Upper lobe of left lung (tissue), 4 donors: Measurements from ENCODE around the gene DGLUCY.

Source experiments
- CTCF ChIP-seq, 6 experiments: fragments of 450-650 bp in 4 of 6; fragments of 200-600 bp in 2 of 6; sonication (generic) in 2 of 6; IDR thresholded peaks; one replicate each; pipeline ENCODE4 v1.5.1; 2016 to 2019; ENCODE audit warnings: antibody characterized with exemption in 6 of 6
- POLR2A ChIP-seq, 4 donors: fragments of 450-650 bp; IDR thresholded peaks; one replicate each; pipeline ENCODE4 v1.5.1; 2016 to 2017; ENCODE audit warnings: antibody characterized with exemption in 4 of 4, mild to moderate bottlenecking in 2 of 4
- POLR2AphosphoS5 ChIP-seq, 2 donors: sonication (generic); formaldehyde crosslinking; IDR thresholded peaks; one replicate each; pipeline ENCODE4 v1.5.1; 2017; ENCODE audit warnings: antibody characterized with exemption in 2 of 2

DNA sequence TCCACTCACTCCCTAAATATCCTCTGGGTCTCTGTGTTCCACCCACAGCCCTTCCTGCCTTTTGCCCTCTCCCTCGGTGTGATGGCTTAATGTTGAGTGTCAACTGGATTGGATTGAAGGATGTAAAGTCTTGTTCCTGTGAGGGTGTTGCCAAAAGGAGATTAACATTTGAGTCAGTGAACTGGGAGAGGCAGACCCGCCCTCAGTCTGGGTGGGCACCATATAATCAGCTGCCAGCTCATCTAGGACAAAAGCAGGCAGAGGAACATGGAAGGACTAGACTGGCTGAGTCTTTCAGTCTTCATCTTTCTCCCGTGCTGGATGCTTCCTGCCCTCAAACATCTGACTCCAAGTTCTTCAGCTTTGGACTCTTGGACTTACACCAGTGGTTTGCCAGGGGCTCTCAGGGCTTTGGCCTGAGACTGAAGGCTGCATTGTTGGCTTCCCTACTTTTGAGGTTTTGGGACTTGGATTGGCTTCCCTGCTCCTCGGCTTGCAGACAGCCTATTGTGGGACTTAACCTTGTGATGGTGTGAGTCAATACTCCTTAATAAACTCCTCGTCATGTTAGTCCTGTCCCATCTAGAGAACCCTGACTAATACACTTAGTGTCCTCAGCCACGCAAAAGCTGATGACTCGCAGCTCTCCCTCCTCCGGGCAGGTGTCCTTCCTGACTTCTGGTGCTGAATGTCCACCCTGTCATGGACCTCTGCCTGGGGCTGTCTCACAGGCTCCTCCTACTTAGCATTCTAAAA lies 5.9 kb downstream of the DGLUCY start:
- TF ChIP-seq CTCF (IDR thresholded peaks at IDR 0.05) (no peak), POLR2AphosphoS5 (IDR thresholded peaks at IDR 0.05) (no peak), POLR2A (IDR thresholded peaks at IDR 0.05) (no peak)
